Measurements from ENCODE around the gene CPB2.

Gene CPB2

DNA sequence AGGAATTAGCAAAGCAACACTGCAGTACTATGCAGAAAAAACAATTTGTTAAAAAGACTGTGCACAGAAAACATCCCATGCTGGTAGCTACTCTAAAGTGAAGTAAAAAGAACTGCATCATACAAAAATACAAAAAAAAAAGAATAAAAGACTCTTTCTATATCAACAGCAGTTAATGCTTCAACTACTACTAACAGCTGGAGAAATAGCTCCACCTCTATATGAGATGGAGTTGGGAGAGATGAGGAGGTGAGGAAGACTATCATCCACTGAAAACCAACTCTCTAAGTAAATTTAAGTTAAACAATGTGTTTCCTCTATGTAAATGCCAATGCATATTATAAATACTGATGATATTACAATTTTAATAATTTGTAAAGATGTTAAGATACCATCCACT lies 54.1 kb downstream of the CPB2 start:
- no peak for ATAC-seq
- TF ChIP-seq ZC3H10 (CRISPR knock-in tag; IDR thresholded peaks at IDR 0.05) = no peak
- TF ChIP-seq TCF4 (CRISPR knock-in tag; IDR thresholded peaks at IDR 0.05; ENCODE audit: borderline replicate concordance) = no peak
- TF ChIP-seq, protein P1, sequence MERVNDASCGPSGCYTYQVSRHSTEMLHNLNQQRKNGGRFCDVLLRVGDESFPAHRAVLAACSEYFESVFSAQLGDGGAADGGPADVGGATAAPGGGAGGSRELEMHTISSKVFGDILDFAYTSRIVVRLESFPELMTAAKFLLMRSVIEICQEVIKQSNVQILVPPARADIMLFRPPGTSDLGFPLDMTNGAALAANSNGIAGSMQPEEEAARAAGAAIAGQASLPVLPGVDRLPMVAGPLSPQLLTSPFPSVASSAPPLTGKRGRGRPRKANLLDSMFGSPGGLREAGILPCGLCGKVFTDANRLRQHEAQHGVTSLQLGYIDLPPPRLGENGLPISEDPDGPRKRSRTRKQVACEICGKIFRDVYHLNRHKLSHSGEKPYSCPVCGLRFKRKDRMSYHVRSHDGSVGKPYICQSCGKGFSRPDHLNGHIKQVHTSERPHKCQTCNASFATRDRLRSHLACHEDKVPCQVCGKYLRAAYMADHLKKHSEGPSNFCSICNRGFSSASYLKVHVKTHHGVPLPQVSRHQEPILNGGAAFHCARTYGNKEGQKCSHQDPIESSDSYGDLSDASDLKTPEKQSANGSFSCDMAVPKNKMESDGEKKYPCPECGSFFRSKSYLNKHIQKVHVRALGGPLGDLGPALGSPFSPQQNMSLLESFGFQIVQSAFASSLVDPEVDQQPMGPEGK (CRISPR knock-in tag; IDR thresholded peaks at IDR 0.05; ENCODE audit: borderline replicate concordance) = no peak
- no peak for TF ChIP-seq BACH2 (CRISPR knock-in tag; IDR thresholded peaks at IDR 0.05; ENCODE audit: borderline replicate concordance)
- TF ChIP-seq TOX (CRISPR knock-in tag; IDR thresholded peaks at IDR 0.05; ENCODE audit: borderline replicate concordance) = no peak
- TF ChIP-seq RARB (CRISPR knock-in tag; IDR thresholded peaks at IDR 0.05) = no peak

DNA sequence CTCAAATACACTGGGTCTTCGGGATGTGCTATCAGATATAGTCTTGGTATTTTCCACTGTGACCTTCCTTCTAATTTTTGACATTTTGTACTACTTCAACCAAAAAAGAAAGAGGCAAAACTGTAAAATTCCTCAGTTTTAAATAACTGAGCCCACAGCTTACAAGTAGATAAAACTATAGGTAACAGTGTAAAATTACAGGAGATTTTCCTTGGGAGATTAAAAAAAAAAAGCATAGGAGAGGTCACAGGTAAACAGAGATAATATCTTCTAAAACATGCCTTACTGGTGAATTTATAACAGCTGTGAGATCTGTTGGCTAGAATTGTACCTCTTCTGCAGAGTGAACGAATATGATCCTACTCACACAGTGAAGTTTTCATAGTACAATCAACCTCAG lies 59.4 kb downstream of the CPB2 start:
- TF ChIP-seq ZNF70 (CRISPR knock-in tag; IDR thresholded peaks at IDR 0.05) = no peak
- TF ChIP-seq GLIS3 (CRISPR knock-in tag; IDR thresholded peaks at IDR 0.05) = no peak
- TF ChIP-seq ISL1 (CRISPR knock-in tag; IDR thresholded peaks at IDR 0.05) = no peak
- no peak for TF ChIP-seq TCF4 (CRISPR knock-in tag; IDR thresholded peaks at IDR 0.05; ENCODE audit: borderline replicate concordance)
- TF ChIP-seq, protein P2, sequence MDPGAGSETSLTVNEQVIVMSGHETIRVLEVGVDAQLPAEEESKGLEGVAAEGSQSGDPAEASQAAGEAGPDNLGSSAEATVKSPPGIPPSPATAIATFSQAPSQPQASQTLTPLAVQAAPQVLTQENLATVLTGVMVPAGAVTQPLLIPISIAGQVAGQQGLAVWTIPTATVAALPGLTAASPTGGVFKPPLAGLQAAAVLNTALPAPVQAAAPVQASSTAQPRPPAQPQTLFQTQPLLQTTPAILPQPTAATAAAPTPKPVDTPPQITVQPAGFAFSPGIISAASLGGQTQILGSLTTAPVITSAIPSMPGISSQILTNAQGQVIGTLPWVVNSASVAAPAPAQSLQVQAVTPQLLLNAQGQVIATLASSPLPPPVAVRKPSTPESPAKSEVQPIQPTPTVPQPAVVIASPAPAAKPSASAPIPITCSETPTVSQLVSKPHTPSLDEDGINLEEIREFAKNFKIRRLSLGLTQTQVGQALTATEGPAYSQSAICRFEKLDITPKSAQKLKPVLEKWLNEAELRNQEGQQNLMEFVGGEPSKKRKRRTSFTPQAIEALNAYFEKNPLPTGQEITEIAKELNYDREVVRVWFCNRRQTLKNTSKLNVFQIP (CRISPR knock-in tag; IDR thresholded peaks at IDR 0.05; ENCODE audit: borderline replicate concordance, low read depth) = no peak
- TF ChIP-seq, protein P1 (CRISPR knock-in tag; IDR thresholded peaks at IDR 0.05; ENCODE audit: borderline replicate concordance) = no peak
- ATAC-seq = no peak

DNA sequence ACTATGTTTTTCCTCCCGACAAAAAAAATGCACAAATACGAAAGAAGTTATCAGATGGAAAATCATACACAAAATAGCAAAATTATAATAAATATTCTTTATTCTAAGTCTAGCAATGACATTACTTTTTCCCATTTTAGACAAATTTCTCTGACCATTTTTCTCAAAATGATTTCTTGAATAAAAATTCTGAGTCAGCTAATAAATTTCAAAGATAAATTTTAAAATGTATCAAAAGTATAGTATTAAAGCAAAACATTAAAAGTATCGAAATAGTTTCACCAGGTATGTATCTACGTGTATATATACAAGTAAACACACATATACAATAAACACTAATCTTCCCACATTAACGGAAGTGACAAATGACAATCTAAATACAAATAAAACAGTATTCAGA lies 61.2 kb downstream of the CPB2 start:
- ATAC-seq = no peak
- TF ChIP-seq ZC3H10 (CRISPR knock-in tag; IDR thresholded peaks at IDR 0.05) (no peak), SNAI2 (CRISPR knock-in tag; IDR thresholded peaks at IDR 0.05) (no peak), RARB (CRISPR knock-in tag; IDR thresholded peaks at IDR 0.05) (no peak), ESRRG (CRISPR knock-in tag; IDR thresholded peaks at IDR 0.05) (no peak), TCF4 (CRISPR knock-in tag; IDR thresholded peaks at IDR 0.05; ENCODE audit: borderline replicate concordance) (no peak), GLIS3 (CRISPR knock-in tag; IDR thresholded peaks at IDR 0.05) (no peak), ZNF70 (CRISPR knock-in tag; IDR thresholded peaks at IDR 0.05) (no peak), OSR1 (CRISPR knock-in tag; IDR thresholded peaks at IDR 0.05) (no peak), BACH2 (CRISPR knock-in tag; IDR thresholded peaks at IDR 0.05; ENCODE audit: borderline replicate concordance) (no peak), ZNF8 (CRISPR knock-in tag; IDR thresholded peaks at IDR 0.05) (no peak), ZFP30 (CRISPR knock-in tag; IDR thresholded peaks at IDR 0.05) (no peak), ARNTL (CRISPR knock-in tag; IDR thresholded peaks at IDR 0.05; ENCODE audit: borderline replicate concordance, low read depth) (no peak), ZFP3 (CRISPR knock-in tag; IDR thresholded peaks at IDR 0.05) (no peak), TOX (CRISPR knock-in tag; IDR thresholded peaks at IDR 0.05; ENCODE audit: borderline replicate concordance) (no peak), ISL1 (CRISPR knock-in tag; IDR thresholded peaks at IDR 0.05) (no peak)
- TF ChIP-seq, protein P1 (CRISPR knock-in tag; IDR thresholded peaks at IDR 0.05; ENCODE audit: borderline replicate concordance) = no peak
- TF ChIP-seq, protein P3, sequence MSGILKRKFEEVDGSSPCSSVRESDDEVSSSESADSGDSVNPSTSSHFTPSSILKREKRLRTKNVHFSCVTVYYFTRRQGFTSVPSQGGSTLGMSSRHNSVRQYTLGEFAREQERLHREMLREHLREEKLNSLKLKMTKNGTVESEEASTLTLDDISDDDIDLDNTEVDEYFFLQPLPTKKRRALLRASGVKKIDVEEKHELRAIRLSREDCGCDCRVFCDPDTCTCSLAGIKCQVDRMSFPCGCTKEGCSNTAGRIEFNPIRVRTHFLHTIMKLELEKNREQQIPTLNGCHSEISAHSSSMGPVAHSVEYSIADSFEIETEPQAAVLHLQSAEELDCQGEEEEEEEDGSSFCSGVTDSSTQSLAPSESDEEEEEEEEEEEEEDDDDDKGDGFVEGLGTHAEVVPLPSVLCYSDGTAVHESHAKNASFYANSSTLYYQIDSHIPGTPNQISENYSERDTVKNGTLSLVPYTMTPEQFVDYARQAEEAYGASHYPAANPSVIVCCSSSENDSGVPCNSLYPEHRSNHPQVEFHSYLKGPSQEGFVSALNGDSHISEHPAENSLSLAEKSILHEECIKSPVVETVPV (CRISPR knock-in tag; IDR thresholded peaks at IDR 0.05) = no peak
- TF ChIP-seq, protein P4, sequence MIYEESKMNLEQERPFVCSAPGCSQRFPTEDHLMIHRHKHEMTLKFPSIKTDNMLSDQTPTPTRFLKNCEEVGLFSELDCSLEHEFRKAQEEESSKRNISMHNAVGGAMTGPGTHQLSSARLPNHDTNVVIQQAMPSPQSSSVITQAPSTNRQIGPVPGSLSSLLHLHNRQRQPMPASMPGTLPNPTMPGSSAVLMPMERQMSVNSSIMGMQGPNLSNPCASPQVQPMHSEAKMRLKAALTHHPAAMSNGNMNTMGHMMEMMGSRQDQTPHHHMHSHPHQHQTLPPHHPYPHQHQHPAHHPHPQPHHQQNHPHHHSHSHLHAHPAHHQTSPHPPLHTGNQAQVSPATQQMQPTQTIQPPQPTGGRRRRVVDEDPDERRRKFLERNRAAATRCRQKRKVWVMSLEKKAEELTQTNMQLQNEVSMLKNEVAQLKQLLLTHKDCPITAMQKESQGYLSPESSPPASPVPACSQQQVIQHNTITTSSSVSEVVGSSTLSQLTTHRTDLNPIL (CRISPR knock-in tag; IDR thresholded peaks at IDR 0.05; ENCODE audit: low read depth) = no peak
- TF ChIP-seq, protein P5, sequence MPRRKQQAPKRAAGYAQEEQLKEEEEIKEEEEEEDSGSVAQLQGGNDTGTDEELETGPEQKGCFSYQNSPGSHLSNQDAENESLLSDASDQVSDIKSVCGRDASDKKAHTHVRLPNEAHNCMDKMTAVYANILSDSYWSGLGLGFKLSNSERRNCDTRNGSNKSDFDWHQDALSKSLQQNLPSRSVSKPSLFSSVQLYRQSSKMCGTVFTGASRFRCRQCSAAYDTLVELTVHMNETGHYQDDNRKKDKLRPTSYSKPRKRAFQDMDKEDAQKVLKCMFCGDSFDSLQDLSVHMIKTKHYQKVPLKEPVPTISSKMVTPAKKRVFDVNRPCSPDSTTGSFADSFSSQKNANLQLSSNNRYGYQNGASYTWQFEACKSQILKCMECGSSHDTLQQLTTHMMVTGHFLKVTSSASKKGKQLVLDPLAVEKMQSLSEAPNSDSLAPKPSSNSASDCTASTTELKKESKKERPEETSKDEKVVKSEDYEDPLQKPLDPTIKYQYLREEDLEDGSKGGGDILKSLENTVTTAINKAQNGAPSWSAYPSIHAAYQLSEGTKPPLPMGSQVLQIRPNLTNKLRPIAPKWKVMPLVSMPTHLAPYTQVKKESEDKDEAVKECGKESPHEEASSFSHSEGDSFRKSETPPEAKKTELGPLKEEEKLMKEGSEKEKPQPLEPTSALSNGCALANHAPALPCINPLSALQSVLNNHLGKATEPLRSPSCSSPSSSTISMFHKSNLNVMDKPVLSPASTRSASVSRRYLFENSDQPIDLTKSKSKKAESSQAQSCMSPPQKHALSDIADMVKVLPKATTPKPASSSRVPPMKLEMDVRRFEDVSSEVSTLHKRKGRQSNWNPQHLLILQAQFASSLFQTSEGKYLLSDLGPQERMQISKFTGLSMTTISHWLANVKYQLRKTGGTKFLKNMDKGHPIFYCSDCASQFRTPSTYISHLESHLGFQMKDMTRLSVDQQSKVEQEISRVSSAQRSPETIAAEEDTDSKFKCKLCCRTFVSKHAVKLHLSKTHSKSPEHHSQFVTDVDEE (CRISPR knock-in tag; IDR thresholded peaks at IDR 0.05) = no peak
- TF ChIP-seq, protein P2 (CRISPR knock-in tag; IDR thresholded peaks at IDR 0.05; ENCODE audit: borderline replicate concordance, low read depth) = no peak
